Kidney (tissue), 14 donors: ENCODE measurements around the gene PTPA. TPM values are rescaled to one million over a fixed set of nuclear protein-coding genes. Genes with fewer than 3 reads are reported as not detected.

ENCODE experiments used
- DNase-seq, 5 donors: peaks; one replicate each; pipeline ENCODE4 v3.0.0-alpha.2; 2013 to 2020
- FAIRE-seq: peaks from 2 replicates; lab custom pipeline; 2012; peaks lifted over from hg19 to GRCh38; lab: Jason Lieb, UNC
- H3K27ac ChIP-seq, 2 donors: one replicate each; pipeline ENCODE4 v1.7.0; 2013; ENCODE audit warnings: low read depth in 2 of 2, low read length in 2 of 2, inconsistent platforms in 1 of 2
- H3K27me3 ChIP-seq: one replicate; pipeline ENCODE4 v1.7.1; 2013; ENCODE audit warnings: low read length, inconsistent platforms; ENCODE audit not compliant: control insufficient read depth, insufficient read depth
- H3K36me3 ChIP-seq, 3 donors: one replicate each; pipeline versions ENCODE4 v1.7.0 to v1.7.1; 2013; ENCODE audit warnings: low read length in 3 of 3, control low read depth in 1 of 3, inconsistent platforms in 1 of 3; ENCODE audit not compliant: insufficient read depth in 3 of 3, control insufficient read depth in 2 of 3
- H3K4me1 ChIP-seq, 3 donors: one replicate each; pipeline versions ENCODE4 v1.7.0 to v1.7.1; 2013; ENCODE audit warnings: low read length in 3 of 3, inconsistent platforms in 1 of 3, low read depth in 1 of 3; ENCODE audit not compliant: control insufficient read depth in 2 of 3, insufficient read depth in 2 of 3
- H3K4me3 ChIP-seq, 3 donors: one replicate each; pipeline versions ENCODE4 v1.7.0 to v1.8.1; 2013; ENCODE audit warnings: low read length in 3 of 3, control low read depth in 1 of 3, inconsistent platforms in 1 of 3
- H3K9ac ChIP-seq, 3 donors: one replicate each; pipeline versions ENCODE4 v1.7.0 to v1.7.1; 2013; ENCODE audit warnings: low read length in 3 of 3, control low read depth in 1 of 3, inconsistent platforms in 1 of 3
- H3K9me3 ChIP-seq, 3 donors: one replicate each; pipeline versions ENCODE4 v1.7.0 to v1.7.1; 2013; ENCODE audit warnings: low read length in 3 of 3, control low read depth in 1 of 3, inconsistent platforms in 1 of 3; ENCODE audit not compliant: control insufficient read depth in 2 of 3, insufficient read depth in 1 of 3
- CTCF ChIP-seq: IDR thresholded peaks from 3 replicates; pipeline ENCODE4 v1.5.1; 2012; ENCODE audit warnings: mild to moderate bottlenecking, moderate library complexity, borderline replicate concordance; ENCODE audit not compliant: insufficient read depth; ENCODE audit errors: extremely low read depth
- intact Hi-C: fragments of 100-400 bp; cut with DNase I; formaldehyde crosslinking; loops from one replicate; pipeline ENCODE4 v1.11.1; 2022
- polyA plus RNA-seq: library from polyadenylated mRNA; stranded (reverse); fragments of 350-450 nt; fragmentation: Illumina TruSeq; extraction: RNeasy Lipid Tissue Mini Kit (QIAGEN cat#74804); gene quantifications from one replicate; pipeline ENCODE4 v1.2.3, GENCODE V29; 2014; ENCODE audit warnings: low read depth, low replicate concordance; ENCODE audit not compliant: insufficient read depth
- total RNA-seq: library from RNA; stranded (reverse); fragmentation: NEBNext Ultra II Directional; extraction: Animal tissue kit (Norgen Biotek cat#: 25700); gene quantifications from one replicate; pipeline ENCODE4 v1.2.1, GENCODE V29; 2021
- donor health status: control.
- donor health status: control.
- donor health status: control.
- donor health status: control.
- donor health status: control.
- donor health status: DM: yes; HTN: yes; CAD: no.
- donor health status: Normal renal cell carcinoma (clear cell type).

PTPA gene
- total and polyA plus RNA-seq, 2 donors from 2014 or later, result 161 to 164 TPM

- no peaks in the 10 kb centered on the region for H3K4me1 ChIP-seq
- H3K9me3 ChIP-seq, result no peaks in the 10 kb centered on the region
- no peak for TF ChIP-seq CTCF
- no peak overlapping the region for H3K27ac ChIP-seq
- intact Hi-C loops, result no loop called here
- H3K27me3 ChIP-seq, result no peaks in the 10 kb centered on the region
- no peak overlapping the region for H3K4me3 ChIP-seq
- H3K9ac ChIP-seq, result no peak overlapping the region
- no peak for FAIRE-seq
- DNase-seq, result no peak
- H3K36me3 ChIP-seq, result peaks cover 0 to 4% (median 3%) of the 10 kb centered on the region in 3 donors
Measured at GRCh38 chr9:129095170-129095667, 16.0 kb upstream of the PTPA start.

DNA sequence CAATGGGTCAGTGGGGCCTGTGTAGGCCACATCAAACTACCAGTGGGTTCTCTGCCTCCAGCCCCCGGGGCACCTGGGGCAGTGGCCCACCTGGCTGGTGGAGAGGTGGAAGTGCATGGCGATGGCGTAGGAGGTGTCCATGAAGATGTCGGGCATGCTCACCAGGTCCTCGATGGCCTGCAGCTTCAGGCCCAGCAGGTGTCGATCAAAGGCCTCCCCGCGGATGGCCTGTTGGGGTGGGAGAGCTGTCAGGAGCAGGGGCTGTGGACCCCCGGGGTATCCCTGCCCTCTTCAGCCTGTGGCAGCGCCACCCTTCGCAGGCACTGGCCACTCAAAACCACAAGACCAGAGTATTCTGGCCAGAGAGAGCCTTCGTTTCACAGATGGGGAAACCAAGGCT is 15.3 kb upstream of the PTPA start:
- DNase-seq (no peak), FAIRE-seq (no peak)
- no peaks in the 10 kb centered on the region for H3K27me3 ChIP-seq
- H3K27ac ChIP-seq, result no peak overlapping the region
- no peak overlapping the region for H3K4me3 ChIP-seq
- no peaks in the 10 kb centered on the region for H3K9me3 ChIP-seq
- TF ChIP-seq CTCF, result no peak
- intact Hi-C loops, result no loop called here
- no peak overlapping the region for H3K9ac ChIP-seq
- H3K36me3 ChIP-seq, result peaks cover 0 to 4% (median 3%) of the 10 kb centered on the region in 3 donors
- H3K4me1 ChIP-seq, result no peaks in the 10 kb centered on the region

DNA sequence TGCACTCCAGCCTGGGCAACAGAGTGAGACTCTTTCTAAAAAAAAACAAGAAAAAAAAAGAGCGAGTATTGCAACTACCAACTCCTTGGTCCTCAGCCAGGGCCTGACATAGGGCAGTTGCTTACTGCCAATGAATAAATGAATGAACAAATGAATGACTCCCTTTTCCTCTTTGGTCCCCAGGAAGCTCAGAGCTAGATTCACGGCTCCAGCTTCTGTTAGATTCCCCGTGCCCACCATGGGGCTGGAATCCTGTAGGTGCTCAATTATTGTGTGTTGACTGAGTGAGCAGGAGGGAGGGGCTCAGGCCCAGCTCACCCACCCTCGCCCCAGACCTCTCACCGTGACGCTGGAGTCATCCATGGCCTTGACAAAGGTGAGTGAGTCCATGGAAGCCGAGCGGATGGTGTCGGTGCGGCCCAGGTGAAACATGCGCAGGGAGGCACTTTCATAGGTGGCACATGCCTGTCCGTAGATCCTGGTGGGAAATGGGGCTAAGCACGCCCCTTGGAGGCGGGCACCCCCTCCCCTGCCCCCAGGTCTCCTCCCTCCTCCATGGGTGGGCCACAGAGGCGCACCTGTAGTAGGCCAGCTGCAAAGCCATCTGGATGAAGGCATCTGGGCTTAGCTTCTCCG is 13.4 kb upstream of the PTPA start:
- Histone ChIP-seq H3K4me1 (no peaks in the 10 kb centered on the region), H3K9me3 (no peaks in the 10 kb centered on the region), H3K9ac (no peak overlapping the region), H3K4me3 (no peak overlapping the region), H3K27me3 (no peaks in the 10 kb centered on the region), H3K27ac (no peak overlapping the region), H3K36me3 (peaks cover 0 to 4% (median 3%) of the 10 kb centered on the region in 3 donors)
- no peak for FAIRE-seq
- intact Hi-C loops, result no loop called here
- no peak for DNase-seq
- TF ChIP-seq CTCF, result no peak
